ENCODE results near the gene YAF2. TPM values are rescaled to one million over a fixed set of nuclear protein-coding genes. Genes with fewer than 3 reads are reported as not detected.

Gene YAF2
- total and polyA plus RNA-seq, 2 of the 13 experiments (the other 11 are each of a cell fraction or from before 2014, with no cell fraction given) = 8.4 to 11.7 TPM

DNA sequence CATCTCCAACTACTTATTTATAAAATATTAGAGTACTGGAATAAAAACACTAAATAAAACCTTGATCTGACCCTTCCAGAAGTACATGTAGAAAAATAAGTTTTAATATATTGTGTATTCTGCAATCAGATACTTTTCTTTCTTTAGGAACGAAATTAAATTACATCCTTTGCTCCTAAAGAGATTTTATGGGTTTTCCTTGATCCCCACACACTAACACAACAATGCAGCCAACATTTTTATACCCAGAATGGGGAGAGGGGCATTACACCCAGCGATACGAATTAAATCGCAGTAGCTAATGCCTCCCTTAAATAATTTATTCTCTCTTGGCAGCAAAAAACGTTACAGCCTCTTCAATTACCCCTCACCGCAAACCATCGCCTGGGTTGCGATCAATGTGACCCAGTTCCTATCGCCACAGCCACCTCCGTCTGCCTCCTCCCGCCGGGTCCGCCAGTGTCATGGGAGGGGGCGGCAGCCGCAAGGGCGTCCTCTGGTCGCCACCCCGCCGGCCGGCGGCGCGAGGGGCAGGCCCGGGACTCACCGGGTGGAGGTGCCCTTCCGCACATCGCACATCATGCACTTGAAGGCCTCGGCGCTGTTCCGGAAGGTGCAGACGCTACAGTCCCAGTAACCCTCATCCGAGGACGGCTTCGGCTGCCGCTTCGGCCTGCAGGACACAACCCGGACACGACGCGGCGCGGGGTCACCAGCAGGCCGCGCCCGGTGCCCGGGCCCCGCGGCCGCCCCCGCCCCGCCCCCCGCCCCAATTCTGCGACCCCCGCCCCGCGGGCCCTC is 796 bp downstream of the YAF2 start (continued):
- no peak for TF ChIP-seq IKZF5 (CRISPR knock-in tag; IDR thresholded peaks at IDR 0.05)
- TF ChIP-seq GLI4 (CRISPR knock-in tag; IDR thresholded peaks at IDR 0.05; ENCODE audit: borderline replicate concordance) = no peak
- TF ChIP-seq ZNF205 (CRISPR knock-in tag; IDR thresholded peaks at IDR 0.05) = 0 out of 2 replicates have a peak, but pooled peaks have one; percentile 54
- TF ChIP-seq GPBP1L1 (CRISPR knock-in tag; IDR thresholded peaks at IDR 0.05) = no peak
- TF ChIP-seq HOXA7 (CRISPR knock-in tag; IDR thresholded peaks at IDR 0.05) = no peak
- peak; percentile 14; the same call in 1 of the 2 replicates for TF ChIP-seq SPEN (CRISPR knock-in tag; IDR thresholded peaks at IDR 0.05; ENCODE audit: low read depth)
- TF ChIP-seq SSRP1 (CRISPR knock-in tag; IDR thresholded peaks at IDR 0.05) = no peak
- TF ChIP-seq RBM39 (IDR thresholded peaks at IDR 0.05; ENCODE audit: low read depth, low read length, poor library complexity, severe bottlenecking) = peak; percentile 21
- no peak for TF ChIP-seq CREB3 (CRISPR knock-in tag; IDR thresholded peaks at IDR 0.05)
- peak; percentile 33; the same call in 1 of the 2 replicates for TF ChIP-seq ZBTB8A (CRISPR knock-in tag; IDR thresholded peaks at IDR 0.05; ENCODE audit: borderline replicate concordance, low read depth)
- TF ChIP-seq ZNF207 (IDR thresholded peaks at IDR 0.05; ENCODE audit: borderline replicate concordance) = no peak
- TF ChIP-seq MAF1 (CRISPR knock-in tag; IDR thresholded peaks at IDR 0.05; ENCODE audit: borderline replicate concordance) = no peak
- TF ChIP-seq FOXP1 (IDR thresholded peaks at IDR 0.05) = no peak
- no peak for TF ChIP-seq FOXP1 (CRISPR knock-in tag; IDR thresholded peaks at IDR 0.05)
- TF ChIP-seq ZNF777 (CRISPR knock-in tag; IDR thresholded peaks at IDR 0.05) = no peak; the same call in 1 of the 2 replicates
- TF ChIP-seq E2F5 (CRISPR knock-in tag; conservative IDR thresholded peaks at IDR 0.05) = no peak
- TF ChIP-seq ZNF253 (CRISPR knock-in tag; IDR thresholded peaks at IDR 0.05; ENCODE audit: borderline replicate concordance) = no peak
- no peak for TF ChIP-seq ELF4 (CRISPR knock-in tag; IDR thresholded peaks at IDR 0.05; ENCODE audit: borderline replicate concordance)
- TF ChIP-seq RNF219 (CRISPR knock-in tag; IDR thresholded peaks at IDR 0.05) = no peak
- no peak for TF ChIP-seq ADNP (CRISPR knock-in tag; IDR thresholded peaks at IDR 0.05)
- TF ChIP-seq, protein P1, sequence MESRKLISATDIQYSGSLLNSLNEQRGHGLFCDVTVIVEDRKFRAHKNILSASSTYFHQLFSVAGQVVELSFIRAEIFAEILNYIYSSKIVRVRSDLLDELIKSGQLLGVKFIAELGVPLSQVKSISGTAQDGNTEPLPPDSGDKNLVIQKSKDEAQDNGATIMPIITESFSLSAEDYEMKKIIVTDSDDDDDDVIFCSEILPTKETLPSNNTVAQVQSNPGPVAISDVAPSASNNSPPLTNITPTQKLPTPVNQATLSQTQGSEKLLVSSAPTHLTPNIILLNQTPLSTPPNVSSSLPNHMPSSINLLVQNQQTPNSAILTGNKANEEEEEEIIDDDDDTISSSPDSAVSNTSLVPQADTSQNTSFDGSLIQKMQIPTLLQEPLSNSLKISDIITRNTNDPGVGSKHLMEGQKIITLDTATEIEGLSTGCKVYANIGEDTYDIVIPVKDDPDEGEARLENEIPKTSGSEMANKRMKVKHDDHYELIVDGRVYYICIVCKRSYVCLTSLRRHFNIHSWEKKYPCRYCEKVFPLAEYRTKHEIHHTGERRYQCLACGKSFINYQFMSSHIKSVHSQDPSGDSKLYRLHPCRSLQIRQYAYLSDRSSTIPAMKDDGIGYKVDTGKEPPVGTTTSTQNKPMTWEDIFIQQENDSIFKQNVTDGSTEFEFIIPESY (CRISPR knock-in tag; IDR thresholded peaks at IDR 0.05) = no peak
- 0 out of 2 replicates have a peak, but pooled peaks have one; percentile 12 for TF ChIP-seq HHEX (CRISPR knock-in tag; IDR thresholded peaks at IDR 0.05)

Measured in HepG2 (cell line).